ENCODE measurements around the gene PIP5K1C. TPM values are rescaled to one million over a fixed set of nuclear protein-coding genes. Genes with fewer than 3 reads are reported as not detected.
A peak's percentile ranks its signal among the peaks of the same experiment; 100 is the strongest.

The PIP5K1C gene
- total and polyA plus RNA-seq, 9 of the 15 experiments (the other 6 are each of a cell fraction or from before 2014, with no cell fraction given) = 0.38 to 22.1 (median 4.1) TPM

DNA sequence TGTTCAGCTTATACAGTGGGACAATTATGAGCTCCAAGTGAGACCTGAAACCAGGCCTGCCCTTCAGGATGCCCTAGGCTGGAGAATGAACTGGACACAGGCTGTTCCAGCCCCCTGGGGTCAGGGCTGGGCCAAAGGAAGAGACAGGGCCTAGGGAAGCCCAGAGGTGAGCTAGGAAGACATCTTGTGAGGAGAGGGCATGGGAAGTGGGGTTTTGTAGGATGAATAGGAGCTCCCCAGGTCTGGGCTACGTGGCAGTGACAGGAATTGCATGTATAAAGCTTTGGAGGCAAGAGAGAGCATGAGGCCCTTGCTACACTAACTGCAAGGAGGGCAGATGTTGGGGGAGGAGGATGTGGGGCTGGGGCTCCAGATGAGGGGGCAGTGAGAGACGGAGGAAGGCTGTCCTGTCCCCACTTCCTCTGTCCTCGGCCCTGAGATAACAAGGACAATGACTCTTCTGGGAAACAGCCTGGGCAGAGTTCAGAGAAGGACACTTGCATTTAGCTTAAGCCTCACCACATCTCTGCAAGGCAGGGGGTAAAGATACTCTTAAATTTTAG, 92.1 kb downstream of the PIP5K1C start (continued):
- TF ChIP-seq, protein P1, sequence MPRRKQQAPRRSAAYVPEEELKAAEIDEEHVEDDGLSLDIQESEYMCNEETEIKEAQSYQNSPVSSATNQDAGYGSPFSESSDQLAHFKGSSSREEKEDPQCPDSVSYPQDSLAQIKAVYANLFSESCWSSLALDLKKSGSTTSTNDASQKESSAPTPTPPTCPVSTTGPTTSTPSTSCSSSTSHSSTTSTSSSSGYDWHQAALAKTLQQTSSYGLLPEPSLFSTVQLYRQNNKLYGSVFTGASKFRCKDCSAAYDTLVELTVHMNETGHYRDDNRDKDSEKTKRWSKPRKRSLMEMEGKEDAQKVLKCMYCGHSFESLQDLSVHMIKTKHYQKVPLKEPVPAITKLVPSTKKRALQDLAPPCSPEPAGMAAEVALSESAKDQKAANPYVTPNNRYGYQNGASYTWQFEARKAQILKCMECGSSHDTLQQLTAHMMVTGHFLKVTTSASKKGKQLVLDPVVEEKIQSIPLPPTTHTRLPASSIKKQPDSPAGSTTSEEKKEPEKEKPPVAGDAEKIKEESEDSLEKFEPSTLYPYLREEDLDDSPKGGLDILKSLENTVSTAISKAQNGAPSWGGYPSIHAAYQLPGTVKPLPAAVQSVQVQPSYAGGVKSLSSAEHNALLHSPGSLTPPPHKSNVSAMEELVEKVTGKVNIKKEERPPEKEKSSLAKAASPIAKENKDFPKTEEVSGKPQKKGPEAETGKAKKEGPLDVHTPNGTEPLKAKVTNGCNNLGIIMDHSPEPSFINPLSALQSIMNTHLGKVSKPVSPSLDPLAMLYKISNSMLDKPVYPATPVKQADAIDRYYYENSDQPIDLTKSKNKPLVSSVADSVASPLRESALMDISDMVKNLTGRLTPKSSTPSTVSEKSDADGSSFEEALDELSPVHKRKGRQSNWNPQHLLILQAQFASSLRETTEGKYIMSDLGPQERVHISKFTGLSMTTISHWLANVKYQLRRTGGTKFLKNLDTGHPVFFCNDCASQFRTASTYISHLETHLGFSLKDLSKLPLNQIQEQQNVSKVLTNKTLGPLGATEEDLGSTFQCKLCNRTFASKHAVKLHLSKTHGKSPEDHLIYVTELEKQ (CRISPR knock-in tag; IDR thresholded peaks at IDR 0.05) = no peak
- TF ChIP-seq SRF (CRISPR knock-in tag; IDR thresholded peaks at IDR 0.05) = peak in 1 of 2 experiments; percentile 16; a peak in 1 of 4 replicates
- no peak for TF ChIP-seq ELF4 (CRISPR knock-in tag; IDR thresholded peaks at IDR 0.05)
- no peak for TF ChIP-seq NONO (IDR thresholded peaks at IDR 0.05; ENCODE audit: low read depth in 2 of 2, low read length in 1 of 2)
- TF ChIP-seq BRF1 (IDR thresholded peaks at IDR 0.05; ENCODE audit: borderline replicate concordance, extremely low read depth, insufficient read length) = no peak
- TF ChIP-seq, protein P2, sequence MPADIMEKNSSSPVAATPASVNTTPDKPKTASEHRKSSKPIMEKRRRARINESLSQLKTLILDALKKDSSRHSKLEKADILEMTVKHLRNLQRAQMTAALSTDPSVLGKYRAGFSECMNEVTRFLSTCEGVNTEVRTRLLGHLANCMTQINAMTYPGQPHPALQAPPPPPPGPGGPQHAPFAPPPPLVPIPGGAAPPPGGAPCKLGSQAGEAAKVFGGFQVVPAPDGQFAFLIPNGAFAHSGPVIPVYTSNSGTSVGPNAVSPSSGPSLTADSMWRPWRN (IDR thresholded peaks at IDR 0.05; ENCODE audit: low read depth) = no peak
- TF ChIP-seq BACH1 (tag; IDR thresholded peaks at IDR 0.05) = 0 out of 2 replicates have a peak, but pooled peaks have one; percentile 43
- TF ChIP-seq CHCHD3 (CRISPR knock-in tag; IDR thresholded peaks at IDR 0.05) = no peak
- TF ChIP-seq MEIS2 (IDR thresholded peaks at IDR 0.05; ENCODE audit: partially characterized antibody) = no peak
- TF ChIP-seq RNF2 (IDR thresholded peaks at IDR 0.05) = peak; percentile 78; the same call in 1 of the 2 replicates
- no peak for TF ChIP-seq GATA2 (CRISPR knock-in tag; IDR thresholded peaks at IDR 0.05)
- TF ChIP-seq MECOM (CRISPR knock-in tag; IDR thresholded peaks at IDR 0.05) = no peak
- no peak for TF ChIP-seq PURB (CRISPR knock-in tag; IDR thresholded peaks at IDR 0.05; ENCODE audit: low read depth)
- TF ChIP-seq FIP1L1 (IDR thresholded peaks at IDR 0.05; ENCODE audit: low read depth, low read length, poor library complexity, severe bottlenecking) = no peak
- TF ChIP-seq ZNF583 (CRISPR knock-in tag; IDR thresholded peaks at IDR 0.05) = peak; percentile 35; the same call in 1 of the 2 replicates
- no peak for TF ChIP-seq E2F3 (CRISPR knock-in tag; IDR thresholded peaks at IDR 0.05)
- TF ChIP-seq JUNB (CRISPR knock-in tag; conservative IDR thresholded peaks at IDR 0.05) = no peak
- TF ChIP-seq TCF3 (CRISPR knock-in tag; IDR thresholded peaks at IDR 0.05) = peak; percentile 54; the same call in 1 of the 2 replicates
- TF ChIP-seq RCOR1 (IDR thresholded peaks at IDR 0.05; ENCODE audit: borderline replicate concordance in 1 of 2, low read depth in 2 of 2, low read length in 2 of 2) = peak in 1 of 2 experiments; percentile 39; a peak in 1 of 4 replicates
- TF ChIP-seq HNRNPLL (IDR thresholded peaks at IDR 0.05; ENCODE audit: low read depth, low read length, poor library complexity, severe bottlenecking) = no peak
- TF ChIP-seq, protein P3, sequence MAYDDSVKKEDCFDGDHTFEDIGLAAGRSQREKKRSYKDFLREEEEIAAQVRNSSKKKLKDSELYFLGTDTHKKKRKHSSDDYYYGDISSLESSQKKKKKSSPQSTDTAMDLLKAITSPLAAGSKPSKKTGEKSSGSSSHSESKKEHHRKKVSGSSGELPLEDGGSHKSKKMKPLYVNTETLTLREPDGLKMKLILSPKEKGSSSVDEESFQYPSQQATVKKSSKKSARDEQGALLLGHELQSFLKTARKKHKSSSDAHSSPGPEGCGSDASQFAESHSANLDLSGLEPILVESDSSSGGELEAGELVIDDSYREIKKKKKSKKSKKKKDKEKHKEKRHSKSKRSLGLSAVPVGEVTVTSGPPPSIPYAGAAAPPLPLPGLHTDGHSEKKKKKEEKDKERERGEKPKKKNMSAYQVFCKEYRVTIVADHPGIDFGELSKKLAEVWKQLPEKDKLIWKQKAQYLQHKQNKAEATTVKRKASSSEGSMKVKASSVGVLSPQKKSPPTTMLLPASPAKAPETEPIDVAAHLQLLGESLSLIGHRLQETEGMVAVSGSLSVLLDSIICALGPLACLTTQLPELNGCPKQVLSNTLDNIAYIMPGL (CRISPR knock-in tag; IDR thresholded peaks at IDR 0.05) = no peak
- no peak for TF ChIP-seq ZKSCAN3 (CRISPR knock-in tag; IDR thresholded peaks at IDR 0.05)
